ENCODE results near the gene OR52I2.
A peak's percentile ranks its signal among the peaks of the same experiment; 100 is the strongest.

OR52I2 gene

GRCh38 chr11:4610258-4610935, 28.9 kb downstream of the OR52I2 start:
- DNase-seq = no peak

- DNase-seq = no peak
These were observed 30.4 kb downstream of the OR52I2 start for GRCh38 chr11:4611986-4612385.

GRCh38 chr11:4615856-4616444, 34.4 kb downstream of the OR52I2 start:
- DNase-seq = no peak

- no peak for DNase-seq
These were observed 38.0 kb downstream of the OR52I2 start for GRCh38 chr11:4619514-4619913.

GRCh38 chr11:4626207-4627099, 44.9 kb downstream of the OR52I2 start:
- DNase-seq = no peak

GRCh38 chr11:4636136-4636535, 54.6 kb downstream of the OR52I2 start:
- DNase-seq = no peak

GRCh38 chr11:4636962-4637661, 55.6 kb downstream of the OR52I2 start, which contains the start of gene OR51D1:
TSS of gene OR51D1 (plus strand) at chr11:4637477. CDS start at chr11:4639791, 2,314 bp downstream.
- DNase-seq = peak; percentile 58

- no peak for DNase-seq
These were observed 56.1 kb downstream of the OR52I2 start for GRCh38 chr11:4637662-4638047.

- no peak for DNase-seq
These were observed 58.4 kb downstream of the OR52I2 start for GRCh38 chr11:4639931-4640330.

- no peak for DNase-seq
These were observed 60.0 kb downstream of the OR52I2 start for GRCh38 chr11:4641501-4641900.

- DNase-seq = no peak
These were observed 60.5 kb downstream of the OR52I2 start for GRCh38 chr11:4642043-4642442.

All from activated T-cell treated with anti-CD3 and anti-CD28 coated beads for 4 hours (primary cell).